ENCODE data around the gene KDM3A.

Gene KDM3A, protein sequence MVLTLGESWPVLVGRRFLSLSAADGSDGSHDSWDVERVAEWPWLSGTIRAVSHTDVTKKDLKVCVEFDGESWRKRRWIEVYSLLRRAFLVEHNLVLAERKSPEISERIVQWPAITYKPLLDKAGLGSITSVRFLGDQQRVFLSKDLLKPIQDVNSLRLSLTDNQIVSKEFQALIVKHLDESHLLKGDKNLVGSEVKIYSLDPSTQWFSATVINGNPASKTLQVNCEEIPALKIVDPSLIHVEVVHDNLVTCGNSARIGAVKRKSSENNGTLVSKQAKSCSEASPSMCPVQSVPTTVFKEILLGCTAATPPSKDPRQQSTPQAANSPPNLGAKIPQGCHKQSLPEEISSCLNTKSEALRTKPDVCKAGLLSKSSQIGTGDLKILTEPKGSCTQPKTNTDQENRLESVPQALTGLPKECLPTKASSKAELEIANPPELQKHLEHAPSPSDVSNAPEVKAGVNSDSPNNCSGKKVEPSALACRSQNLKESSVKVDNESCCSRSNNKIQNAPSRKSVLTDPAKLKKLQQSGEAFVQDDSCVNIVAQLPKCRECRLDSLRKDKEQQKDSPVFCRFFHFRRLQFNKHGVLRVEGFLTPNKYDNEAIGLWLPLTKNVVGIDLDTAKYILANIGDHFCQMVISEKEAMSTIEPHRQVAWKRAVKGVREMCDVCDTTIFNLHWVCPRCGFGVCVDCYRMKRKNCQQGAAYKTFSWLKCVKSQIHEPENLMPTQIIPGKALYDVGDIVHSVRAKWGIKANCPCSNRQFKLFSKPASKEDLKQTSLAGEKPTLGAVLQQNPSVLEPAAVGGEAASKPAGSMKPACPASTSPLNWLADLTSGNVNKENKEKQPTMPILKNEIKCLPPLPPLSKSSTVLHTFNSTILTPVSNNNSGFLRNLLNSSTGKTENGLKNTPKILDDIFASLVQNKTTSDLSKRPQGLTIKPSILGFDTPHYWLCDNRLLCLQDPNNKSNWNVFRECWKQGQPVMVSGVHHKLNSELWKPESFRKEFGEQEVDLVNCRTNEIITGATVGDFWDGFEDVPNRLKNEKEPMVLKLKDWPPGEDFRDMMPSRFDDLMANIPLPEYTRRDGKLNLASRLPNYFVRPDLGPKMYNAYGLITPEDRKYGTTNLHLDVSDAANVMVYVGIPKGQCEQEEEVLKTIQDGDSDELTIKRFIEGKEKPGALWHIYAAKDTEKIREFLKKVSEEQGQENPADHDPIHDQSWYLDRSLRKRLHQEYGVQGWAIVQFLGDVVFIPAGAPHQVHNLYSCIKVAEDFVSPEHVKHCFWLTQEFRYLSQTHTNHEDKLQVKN (N-terminal part only)

DNA sequence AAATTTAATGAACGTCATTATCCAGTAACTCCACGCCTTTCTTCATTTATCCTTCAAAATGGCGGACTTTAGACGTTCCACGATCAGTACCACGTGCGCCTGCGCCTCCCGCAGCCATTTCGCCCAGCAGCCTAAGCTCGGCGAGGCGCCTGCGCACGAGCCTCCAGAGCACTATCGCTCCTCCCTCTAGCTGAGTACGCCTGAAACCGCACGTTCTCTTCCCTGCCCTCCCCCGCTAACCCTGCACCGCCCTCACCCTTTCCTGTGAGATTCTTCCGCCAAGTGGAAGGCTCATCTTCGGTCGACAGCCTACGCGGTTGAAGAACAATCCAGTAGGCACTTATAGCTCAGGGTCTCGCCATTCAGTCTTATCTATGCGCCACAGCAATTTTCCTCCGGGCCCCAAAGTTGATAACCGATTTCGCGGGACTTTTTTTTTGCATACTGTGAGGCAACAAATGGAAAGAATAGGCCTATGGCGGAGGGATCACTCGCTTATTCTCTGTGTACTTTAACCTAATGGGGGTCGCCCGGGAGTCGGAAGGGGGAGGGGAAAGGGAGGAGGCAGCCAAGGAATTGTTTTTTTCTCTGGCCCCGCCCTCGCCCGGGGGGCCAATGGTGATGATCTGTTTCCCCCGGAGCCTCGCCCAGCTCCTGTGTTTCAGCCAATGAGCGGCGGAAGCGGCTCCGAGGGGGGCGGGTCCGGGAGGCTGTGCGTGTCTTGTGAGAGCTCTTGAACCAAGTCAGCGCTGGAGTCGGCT, at the start of gene KDM3A:
Gene KDM3A, plus strand, starts transcription at position 741 of the 761 bp plus-strand sequence. CDS start 677 bp downstream, outside the sequence.
- peak; percentile 93 to 99 (median 97) for DNase-seq

DNA sequence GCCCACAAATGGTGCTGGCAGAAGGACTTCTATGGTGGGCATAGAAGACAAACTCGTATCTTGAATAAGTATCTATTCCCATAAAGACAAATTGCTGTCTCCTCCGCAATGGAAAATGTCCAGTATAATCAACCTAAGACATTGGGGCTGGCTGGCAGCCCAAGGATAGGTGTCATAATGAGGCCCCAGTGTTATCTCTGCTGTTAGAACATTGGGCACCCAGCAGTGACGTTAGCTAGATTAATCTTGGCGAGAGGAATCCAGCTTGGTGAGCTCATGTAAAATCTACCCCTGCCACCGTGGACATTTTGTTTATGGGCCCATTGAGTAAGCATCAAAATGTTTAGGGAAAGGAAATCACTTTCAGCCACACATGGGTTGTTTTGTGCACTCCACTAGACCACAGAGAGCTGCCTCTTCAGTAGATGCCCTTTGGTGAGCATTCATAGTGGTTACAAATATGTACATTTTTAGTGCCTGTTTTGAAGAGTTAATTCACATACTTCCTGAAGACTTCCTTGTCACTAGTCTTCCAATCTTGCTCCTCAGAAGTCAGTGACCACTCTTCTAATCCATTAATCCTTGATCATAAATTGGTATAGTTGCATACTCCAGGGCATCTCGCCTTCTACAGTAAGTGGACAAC, 48.2 kb upstream of the KDM3A start:
- no peak for DNase-seq

DNA sequence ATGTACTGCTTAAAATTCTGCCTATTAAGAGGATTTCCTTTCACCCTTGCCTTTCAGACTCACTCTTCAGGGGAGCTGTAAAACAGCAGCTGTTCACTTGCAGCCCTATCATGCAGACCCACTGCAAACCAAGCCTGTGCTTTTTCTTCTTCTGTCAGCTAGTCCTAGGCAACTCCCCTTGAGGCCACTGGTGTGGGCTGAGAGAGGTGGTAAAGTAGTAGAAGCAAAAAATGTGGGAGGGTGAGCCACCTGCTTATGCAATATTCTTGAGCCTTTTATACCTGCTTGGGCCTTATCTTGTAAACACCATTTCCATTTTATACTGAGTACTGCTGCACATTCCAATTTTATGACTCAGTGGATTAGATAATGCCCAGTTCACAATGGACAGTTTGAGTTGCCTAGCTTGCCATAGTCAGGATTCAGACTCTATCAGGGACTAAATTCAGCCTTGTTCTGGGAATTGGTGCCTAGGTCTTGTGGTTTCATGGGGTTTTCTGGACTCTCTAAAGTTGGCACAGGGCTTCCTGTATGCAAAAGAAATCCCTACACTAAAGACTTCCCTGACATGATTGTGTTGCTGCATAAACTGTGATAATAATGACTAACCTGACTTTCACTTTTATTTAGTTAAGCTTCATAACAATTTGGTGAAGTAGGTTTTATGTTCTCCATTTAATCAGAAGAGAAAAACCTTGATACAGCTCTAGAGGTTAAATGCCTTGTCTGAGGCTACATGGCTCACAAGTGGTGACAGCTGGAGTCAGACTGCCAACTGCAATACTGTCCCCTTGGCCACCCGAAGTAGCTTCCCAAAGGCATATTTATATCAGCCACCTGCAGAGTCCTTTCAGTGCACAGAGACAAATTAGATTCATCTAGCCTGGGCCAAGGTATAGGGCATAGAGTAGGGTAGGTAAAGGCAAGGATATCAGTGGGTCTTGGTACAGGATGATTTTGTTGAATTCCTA, 47.4 kb upstream of the KDM3A start:
- DNase-seq, result no peak

DNA sequence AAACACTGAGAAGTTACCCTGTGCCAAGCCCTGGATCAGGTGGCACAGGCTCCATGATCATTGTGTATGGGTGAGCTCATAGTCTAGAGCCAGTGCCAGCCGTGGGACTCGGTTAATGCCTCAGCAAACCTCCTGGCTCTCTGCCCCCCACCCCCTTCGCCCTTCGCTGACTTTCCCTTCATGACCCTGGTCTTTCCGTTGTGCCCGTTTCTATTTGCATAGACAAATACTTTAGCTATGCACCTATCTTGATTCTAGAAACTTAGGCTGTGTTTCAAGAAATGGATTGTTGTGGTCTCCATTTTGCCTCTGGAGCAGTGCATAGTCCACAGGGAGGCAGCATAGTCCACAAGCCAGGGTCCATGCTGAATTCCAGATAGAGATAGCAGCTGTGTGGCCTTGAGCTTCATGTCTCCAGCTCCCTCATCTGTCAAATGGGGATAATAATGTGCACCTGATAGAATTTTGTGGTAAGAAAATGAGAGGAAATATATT, 44.8 kb upstream of the KDM3A start:
- no peak for DNase-seq

DNA sequence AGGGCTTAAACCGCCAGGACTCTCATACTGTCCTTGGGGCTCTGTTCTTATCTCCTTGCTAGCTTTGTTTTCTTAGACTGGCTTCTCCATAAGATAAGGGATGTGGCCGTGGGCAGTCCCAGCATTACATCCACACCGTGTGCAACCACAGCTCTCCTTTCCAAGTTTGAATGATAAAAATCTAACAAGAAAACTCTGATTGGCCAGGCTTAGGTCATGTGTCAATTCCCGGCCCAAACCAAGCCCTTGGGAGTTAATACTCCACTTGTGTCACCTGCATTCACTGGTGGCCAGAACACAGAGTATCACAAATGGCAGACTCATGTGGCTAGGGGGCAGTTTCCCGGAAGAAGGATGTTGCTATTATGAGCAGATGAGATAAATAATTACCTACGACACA, 43.2 kb upstream of the KDM3A start:
- no peak for DNase-seq

DNA sequence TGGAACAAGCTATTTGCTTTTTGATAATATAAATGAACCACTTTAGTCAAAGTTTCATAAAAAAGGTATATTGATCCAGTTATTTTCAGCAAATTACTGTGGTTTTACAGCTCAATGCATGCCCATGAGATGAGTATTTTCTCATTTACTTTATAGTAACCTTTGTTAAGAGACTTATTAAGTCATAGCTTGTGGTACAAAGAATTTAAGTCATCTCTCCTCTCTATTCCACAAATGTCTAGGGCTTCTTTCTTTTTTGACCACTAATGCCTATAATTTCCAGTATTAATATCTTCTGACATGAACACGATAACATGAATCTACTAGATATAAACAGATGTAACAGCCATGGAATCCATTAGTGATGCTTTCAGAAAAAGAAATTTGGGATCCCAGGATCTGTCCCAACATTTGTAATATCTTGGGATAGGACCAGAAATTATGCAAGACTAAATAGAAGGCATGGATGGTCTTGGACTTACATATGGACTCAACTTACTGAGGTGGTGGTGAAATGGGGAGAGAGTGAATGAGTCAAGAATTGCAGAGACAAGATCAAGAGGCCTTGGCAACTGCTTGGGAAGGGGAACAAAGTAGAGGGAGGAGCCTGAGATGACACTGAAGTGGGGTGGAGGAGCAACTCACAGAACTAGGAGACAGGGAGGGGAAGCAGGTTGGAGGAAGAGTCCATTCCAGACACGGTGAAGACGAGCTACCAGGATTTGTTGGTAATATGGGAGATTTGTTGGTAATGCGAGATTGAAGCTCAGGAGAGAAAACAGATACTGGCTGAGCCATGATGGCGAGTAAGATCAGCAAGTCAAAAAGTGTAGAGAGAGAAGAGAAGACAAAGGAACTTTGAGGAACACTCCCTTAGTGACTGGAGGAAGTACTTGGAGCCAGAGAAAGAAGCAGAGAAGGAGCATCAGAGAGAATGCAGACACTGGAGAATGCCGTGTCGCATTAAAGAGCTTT, 42.4 kb upstream of the KDM3A start:
- no peak for DNase-seq

DNA sequence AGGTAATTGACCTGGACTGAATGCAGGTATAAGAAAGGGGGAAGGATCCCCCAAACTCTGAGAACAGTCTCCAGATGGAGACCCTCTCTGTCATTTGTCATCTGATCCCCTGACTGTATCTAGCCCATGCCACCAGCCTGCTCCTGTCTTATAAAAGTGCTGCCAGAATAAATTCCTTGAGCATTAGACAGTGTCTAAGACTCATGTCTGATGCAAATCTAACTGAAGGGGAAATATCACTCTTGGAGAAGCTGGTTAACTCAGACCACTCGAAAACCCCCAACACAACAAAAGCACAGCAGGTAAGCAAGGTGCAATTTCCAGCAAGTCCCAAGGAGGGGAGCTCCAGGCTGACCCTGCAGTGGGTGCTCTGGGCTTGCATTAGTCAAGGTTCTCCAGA, 40.9 kb upstream of the KDM3A start:
- DNase-seq, result no peak

DNA sequence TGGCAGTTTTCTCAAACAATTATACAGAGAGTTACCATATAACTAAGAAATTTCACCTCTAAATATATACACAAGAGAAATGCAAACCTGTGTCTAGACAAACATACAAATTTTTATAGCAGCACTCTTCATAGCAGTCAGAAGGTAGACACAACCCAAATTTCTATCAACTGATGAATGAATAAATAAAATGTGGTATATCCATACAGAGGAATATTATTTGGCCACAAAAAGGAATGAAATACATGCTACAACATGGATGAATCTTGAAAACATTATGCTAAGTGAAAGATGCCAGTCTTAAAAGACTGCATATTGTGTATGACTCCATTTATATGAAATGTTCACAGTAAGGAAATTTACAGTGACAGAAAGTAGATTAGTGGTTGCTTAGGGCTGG, 30.6 kb upstream of the KDM3A start:
- no peak for DNase-seq

DNA sequence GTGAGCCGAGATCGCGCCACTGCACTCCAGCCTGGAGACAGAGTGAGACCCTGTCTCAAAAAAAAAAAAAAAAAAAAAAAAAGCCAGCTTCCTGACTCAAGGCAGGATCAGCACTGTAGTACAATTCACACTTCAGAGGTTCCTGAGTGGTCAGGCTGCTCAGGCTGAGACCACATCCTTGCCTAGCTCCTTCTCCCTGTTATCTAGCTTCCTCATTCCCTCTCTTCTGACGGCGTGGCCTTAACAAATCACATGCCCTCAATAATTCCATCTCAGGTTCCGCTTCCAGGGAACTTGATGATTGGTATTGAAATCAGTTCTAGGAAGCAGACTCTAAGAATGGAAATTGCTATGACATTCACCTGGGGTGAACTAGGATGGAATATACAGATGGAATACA, 29.8 kb upstream of the KDM3A start:
- no peak for DNase-seq

DNA sequence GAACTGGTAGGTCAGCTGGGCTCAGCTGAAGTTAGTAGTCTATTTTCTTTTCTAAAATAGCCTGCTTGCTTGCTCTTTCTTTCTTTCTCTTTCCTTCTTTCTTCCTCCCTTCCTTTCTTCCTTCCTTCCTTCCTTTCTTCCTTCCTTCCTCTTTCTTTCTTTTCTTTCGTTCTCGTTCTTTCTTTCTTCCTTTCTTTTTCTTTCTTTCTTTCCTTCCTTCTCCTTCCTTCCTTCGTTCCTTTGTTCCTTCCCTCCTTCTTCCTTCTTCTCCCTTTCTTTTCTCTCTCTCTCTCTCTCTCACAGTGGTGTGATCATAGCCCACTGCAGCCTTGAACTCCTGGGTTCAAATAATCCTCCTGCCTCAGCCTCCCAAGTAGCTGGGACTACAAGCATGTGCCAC, 29.2 kb upstream of the KDM3A start:
- DNase-seq, result no peak

DNA sequence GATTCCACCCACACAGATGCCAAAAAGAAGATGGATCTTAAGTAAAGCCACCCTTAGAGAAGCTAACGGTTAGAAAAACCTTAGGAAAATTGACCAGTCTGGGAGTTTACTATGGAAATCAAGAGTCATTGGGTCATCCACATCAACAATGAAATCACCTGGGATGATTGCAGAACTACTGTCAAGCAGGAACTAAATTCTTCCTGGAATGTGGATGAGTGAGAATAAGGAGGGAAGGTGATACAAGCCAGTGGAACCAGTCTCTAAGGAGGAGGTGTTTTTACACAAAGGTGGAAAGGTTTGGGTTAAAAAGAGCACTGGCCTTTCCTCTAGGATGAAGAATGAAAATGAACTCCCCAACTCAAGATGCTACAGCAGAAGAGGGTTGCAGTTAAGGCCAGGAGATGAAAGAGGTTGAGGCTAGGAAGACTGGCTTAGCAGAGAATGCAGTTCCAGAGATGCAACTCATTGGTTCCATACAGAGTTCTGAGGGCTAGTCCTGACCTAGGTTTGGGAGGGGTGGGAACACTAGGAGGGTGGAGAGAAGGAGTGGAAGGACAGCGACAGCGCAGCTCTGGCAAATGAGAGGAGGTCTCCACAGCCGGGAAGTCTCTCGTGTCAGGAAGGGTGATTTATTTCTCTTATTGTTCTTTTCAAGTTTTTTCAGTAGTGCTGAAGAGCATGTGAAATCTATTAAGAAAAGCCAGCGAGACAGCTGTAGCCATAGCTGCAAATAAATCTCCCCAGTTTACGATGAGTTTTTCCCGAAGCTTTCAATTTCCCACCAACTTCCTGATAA, 27.7 kb upstream of the KDM3A start:
- no peak for DNase-seq

DNA sequence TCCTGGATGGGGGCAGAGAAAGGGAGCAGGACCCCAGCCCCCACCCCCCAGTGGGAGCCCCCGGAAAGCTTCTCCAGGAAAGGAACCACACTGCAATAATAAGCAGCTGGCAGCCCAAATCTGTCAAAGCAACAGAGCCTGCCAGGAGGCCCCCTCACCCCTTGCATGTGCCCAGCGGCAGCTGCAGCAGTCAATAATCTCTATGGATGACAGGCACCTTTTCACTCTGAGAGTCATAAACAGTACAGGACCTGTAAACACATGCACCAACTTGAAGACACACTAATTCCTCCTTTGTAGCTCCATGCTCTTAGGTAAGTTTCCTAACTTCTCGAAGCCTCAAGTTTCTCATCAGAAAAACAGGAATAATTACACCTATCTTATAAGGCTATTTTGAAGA, 26.2 kb upstream of the KDM3A start:
- DNase-seq, result no peak

DNA sequence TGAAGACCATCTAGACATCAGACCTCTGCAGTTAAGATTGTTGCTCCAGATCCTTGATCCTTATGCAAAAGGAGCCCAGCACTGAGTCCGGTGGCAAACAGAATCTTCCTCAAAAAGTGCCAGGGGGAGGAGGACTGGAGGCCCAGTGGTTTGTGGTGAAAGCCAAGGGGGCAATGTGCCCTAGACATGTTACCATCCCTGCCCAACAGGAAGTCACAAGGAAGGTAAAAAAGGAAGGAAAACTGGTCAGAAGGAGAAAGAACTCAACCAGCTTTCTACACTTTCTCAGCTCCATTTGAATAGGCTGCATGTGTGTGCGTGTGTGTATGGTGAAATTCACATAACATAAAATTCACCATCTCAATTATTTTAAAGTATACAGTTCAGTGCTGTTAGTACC, 25.0 kb upstream of the KDM3A start:
- no peak for DNase-seq

DNA sequence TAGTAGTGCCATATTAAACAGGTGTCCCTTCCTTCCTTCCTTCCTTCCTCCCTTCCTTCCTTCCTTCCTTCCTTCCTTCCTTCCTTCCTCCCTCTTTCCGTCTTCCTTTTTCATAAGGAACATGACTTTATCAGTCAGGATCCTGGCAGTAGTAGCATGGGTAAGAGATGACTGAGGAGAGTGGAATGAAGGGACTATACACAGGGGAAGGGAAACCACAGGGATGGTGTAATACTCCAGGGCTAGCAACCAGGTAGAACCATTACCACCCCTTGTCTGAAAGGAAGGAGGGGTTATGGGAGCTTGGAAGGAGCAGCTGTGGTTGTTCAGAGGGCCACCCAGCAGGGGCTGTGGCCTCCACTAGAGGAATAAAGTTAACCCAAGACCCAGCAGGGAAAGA, 23.2 kb upstream of the KDM3A start:
- DNase-seq, result no peak

DNA sequence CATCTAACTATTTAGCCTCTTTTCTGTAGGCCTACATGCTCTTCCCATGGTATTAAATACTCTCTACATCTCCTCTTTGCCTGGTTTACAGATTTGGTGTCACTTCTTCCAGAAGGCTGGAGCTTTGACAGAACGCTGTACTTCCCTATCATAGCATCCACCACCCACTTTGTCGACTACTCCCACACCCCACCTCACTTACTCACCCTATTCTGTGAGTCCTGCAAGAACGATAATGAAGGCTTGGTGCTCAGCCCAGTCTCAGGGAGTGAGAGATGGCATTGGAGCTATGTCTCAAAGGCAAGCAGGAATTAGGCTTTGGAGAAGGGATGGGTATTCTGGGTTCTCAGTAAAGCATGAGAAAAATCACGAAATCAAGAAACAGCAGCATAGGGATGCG, 20.3 kb upstream of the KDM3A start:
- DNase-seq, result no peak

DNA sequence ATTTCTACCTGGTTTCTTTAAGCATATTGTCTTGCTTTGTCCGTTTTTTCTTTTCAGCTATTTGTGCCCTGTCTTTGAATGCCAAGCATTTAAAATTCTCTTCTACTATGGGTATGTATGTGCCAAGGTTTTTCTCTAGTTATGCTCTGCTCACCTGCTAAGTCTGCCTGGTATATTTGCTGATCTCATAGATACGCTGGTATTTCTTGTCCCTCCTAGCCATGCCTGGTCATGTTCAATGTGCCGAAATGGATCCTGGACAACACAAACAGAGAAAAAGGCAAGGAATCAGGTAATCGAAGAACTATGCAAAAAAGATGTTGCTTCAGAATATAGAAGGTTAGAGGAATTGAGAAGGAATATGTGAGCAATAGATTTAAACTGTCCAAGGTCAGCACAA, 14.9 kb upstream of the KDM3A start:
- no peak for DNase-seq

DNA sequence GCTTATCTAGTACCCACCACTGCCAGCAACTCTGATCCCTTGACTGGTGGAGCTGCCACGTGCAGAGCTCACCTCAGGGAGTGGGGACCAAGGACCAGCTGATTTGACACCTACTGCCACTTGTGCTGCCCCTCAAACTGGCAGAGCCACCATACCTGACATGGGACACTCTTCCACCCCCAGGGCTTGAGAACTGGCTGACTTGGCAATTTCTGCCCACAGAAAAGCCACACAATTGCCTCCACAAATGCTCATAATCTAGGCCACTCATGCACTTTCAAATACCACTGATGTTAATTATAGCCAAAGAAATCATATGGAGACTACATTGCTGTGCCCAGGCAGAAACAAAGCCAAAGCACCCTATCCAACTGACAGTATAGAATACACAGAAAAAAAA, 11.8 kb upstream of the KDM3A start:
- no peak for DNase-seq

DNA sequence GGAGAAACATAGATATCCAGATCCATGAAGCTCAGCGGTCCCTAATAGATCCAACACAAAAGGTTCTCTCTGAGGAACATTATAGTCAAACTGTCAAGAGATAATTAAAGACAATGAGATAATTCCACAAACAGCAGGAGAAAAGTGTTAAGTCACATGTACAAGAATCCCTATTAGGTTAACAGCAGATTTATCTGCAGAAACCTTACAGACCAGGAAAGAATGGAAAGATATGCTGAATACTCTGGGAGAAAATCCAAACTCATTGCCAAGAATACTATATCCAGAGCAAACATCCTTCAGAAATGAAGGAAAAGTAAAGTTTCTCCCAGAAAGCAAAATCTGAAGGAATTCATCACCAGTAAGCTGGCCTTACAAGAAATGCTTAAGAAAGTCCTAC, 10.8 kb upstream of the KDM3A start:
- DNase-seq, result no peak
